Dedifferentiated amniotic fluid mesenchymal stem cell (primary cell): ENCODE results near the gene TAS2R20.
A peak's percentile ranks its signal among the peaks of the same experiment; 100 is the strongest.
"Not testable (repeated sequence)": the region's sequence is repeated elsewhere in the genome, so short reads cannot be mapped to it uniquely, and the experiment has no call there.

Experiments used
- DNase-seq: peaks from one replicate; pipeline ENCODE4 v3.0.0-alpha.2; 2016; ENCODE audit errors: extremely low spot score

TAS2R20 gene, protein sequence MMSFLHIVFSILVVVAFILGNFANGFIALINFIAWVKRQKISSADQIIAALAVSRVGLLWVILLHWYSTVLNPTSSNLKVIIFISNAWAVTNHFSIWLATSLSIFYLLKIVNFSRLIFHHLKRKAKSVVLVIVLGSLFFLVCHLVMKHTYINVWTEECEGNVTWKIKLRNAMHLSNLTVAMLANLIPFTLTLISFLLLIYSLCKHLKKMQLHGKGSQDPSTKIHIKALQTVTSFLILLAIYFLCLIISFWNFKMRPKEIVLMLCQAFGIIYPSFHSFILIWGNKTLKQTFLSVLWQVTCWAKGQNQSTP

GRCh38 chr12:10998204-10998603, at the start of gene TAS2R20:
Gene TAS2R20 (minus strand): TSS chr12:10998304. CDS start chr12:10997875, 429 bp downstream.
- no peak for DNase-seq

DNA sequence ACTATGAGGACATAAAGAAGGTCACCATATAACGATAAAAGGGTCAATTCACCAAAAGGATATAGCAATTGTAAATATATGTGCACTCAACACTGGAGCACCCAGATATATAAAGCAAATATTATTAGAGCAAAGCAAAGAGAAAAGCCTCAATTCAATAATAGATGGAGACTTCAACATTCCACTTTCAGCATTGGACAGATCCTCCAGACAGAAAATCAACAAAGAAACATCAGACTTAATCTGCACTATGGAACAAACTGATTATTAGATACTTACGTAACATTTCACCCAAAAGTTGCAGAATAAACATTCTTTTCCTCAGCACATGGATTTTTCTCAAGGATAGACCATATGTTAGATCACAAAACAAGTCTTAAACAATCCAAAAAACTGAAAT, 43.3 kb upstream of the TAS2R20 start:
- not testable (repeated sequence) for DNase-seq

DNA sequence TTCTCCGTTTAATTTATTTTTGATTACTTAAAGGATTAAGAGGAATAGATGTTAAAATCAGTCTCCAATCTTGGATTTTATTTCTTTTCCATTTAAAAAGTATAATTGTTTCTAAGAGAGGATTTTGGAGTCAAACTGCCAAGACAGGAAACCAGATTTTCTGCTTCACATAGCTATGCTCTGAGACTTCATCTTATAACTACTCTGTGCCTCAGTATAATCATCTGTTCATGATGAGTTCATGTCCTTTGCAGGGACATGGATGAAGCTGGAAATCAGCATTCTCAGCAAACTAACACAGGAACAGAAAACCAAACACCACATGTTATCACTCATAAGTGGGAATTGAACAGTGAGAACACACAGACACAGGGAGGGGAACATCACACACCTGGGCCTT, 42.1 kb upstream of the TAS2R20 start:
- DNase-seq, result no peak

DNA sequence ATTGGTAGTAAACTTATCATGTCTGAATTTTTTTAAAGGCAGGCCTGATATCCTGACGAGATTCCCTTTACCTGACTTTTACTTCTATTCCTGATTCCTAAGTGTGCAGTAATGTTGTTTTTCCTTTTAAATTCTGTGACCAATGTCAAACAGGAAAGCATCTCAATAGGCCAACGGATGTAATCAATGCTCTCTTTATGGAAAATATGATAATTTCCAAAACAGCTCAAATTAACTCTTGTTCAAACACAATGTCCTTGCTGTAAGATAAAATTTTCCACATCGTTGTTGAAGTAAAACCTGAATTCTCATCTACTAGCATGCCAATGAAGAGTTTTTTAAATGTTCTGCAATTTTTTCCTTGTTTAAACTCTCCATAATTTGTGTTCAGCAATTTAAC, 41.1 kb upstream of the TAS2R20 start:
- no peak for DNase-seq

DNA sequence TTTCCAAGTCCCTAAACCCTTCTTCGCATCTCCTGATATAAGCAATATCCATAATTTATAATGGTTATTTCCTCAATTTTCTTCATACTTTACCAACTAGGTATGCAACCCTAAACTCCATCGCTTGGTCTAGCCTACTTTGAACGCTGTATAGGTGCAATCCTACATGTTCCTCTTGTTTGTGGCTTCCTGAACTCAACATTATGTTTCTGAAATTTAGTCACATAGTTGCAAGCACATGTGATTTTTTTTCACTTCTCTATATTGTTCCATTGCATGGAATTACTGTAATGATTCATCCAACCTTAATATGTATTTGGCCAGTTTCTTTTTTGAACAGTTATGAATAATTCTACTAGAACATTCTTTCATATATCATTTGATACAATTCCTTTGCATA, 35.9 kb upstream of the TAS2R20 start:
- not testable (repeated sequence) for DNase-seq

DNA sequence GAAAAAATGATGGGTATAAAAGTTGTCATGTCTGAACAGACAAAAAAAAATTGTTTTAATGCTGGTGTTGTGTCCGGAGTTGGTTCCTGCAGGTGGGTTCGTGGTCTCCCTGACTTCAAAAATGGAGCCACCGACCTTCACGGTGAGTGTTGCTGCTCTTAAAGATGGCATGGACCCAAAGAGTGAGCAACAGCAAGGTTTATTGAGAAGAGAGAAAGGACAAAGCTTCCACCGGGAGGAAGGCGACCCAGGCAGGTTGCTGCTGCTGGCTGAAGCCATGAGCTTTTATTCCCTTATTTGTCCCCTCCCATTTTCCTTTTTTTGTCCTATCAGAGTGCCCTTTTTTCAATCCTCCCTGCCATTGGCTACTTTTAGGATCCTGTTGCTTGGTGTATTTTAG, 33.2 kb upstream of the TAS2R20 start, which contains the start of gene TAS2R31:
TAS2R31 (minus strand) TSS at position 101 of the 400 bp plus-strand sequence; CDS start at position 29, 72 bp downstream.
- DNase-seq, result no peak

- no peak for DNase-seq
Measured at GRCh38 chr12:11026118-11026517, 28.0 kb upstream of the TAS2R20 start.

GRCh38 chr12:11023387-11023786, 25.3 kb upstream of the TAS2R20 start:
- DNase-seq, result no peak

DNA sequence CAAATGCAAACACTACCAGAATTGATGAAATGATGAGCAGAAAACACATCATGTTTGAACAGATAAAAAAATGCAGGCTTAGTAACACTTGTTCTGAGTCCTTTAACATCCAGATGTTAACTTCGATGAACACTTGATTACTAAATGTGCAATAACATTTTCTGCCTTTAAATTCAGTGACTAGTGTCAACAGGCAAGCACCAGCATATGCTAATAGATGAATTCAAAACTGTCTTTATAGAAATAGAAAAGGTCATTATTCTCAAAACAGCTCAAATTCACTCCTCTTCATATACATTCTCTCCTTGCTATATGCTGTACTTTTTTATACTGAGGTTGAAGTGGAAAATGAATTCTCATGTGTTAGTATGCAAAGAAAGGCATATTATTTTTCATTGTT, 24.4 kb upstream of the TAS2R20 start, which contains the start of gene TAS2R19:
TAS2R19 (minus strand) TSS at position 101 of the 400 bp plus-strand sequence; CDS start at position 52, 49 bp downstream.
- DNase-seq, result no peak

GRCh38 chr12:11016937-11017336, 18.8 kb upstream of the TAS2R20 start:
- no peak for DNase-seq

- DNase-seq, result no peak
Measured at GRCh38 chr12:11015775-11016430, 17.8 kb upstream of the TAS2R20 start.

- DNase-seq, result no peak
Measured at GRCh38 chr12:11014234-11014633, 16.1 kb upstream of the TAS2R20 start.

DNA sequence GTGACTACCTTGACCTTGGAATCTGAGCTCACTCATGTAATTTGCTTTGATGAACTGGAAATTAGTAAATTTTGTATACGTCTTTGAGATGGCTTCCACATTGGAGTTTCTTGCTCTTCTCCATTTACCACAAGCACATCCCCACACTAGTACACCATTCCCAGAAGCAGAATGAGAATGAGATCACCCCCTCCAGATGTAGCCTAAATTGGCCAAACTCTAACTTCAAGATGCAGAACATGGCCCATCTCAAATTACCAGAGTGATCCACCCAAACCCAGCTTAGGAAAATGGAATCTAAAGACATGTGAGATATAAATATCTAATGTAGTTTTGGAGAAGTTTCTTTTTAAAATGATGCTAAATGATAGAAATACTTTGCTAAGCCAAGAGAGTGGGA, 9.5 kb upstream of the TAS2R20 start:
- DNase-seq, result no peak

DNA sequence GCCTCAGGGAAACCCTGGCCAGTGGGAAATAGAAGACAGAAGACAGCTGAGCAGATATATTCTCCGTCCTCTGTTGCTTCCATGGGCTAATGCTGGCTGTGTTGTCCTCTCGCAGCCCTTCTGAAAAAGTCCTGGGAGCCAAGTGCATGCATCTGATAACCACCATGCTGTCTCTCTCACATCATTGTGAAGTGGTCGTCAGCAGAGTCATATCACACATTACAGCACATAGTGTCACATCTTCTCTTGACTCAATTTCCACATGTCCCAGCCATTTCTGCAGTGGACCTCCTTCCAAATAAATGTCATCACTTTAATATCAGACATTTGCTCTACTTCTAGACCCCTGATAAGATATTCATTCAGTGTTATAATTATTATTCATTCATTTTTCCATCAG, 3.8 kb downstream of the TAS2R20 start:
- no peak for DNase-seq

DNA sequence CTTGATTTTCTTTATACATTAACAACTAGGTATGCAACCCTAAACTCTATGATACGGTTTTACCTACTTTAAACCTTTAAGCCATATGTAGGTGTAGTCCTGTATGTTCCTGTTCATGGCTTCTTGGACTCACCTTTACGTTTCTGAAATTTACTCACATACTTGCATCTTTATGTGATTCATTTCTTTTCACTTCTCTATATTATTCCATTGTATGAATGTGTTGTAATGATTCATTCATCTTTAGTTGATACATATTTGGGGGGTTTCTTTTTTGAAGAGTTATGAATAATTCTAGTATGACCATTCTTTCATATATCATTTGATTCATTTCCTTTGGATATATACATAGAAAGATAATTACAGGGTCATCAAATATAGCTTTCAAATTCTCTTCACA, 9.0 kb downstream of the TAS2R20 start:
- DNase-seq, result no peak

- DNase-seq, result no peak
Measured at GRCh38 chr12:10986812-10987211, 11.3 kb downstream of the TAS2R20 start, which contains the start of gene TAS2R50. Gene TAS2R50 (minus strand): TSS chr12:10986912. CDS start chr12:10986860, 52 bp downstream.

- DNase-seq, result no peak
Measured at GRCh38 chr12:10982244-10982643, 15.9 kb downstream of the TAS2R20 start.

- no peak for DNase-seq
Measured at GRCh38 chr12:10974965-10975364, 23.1 kb downstream of the TAS2R20 start.

DNA sequence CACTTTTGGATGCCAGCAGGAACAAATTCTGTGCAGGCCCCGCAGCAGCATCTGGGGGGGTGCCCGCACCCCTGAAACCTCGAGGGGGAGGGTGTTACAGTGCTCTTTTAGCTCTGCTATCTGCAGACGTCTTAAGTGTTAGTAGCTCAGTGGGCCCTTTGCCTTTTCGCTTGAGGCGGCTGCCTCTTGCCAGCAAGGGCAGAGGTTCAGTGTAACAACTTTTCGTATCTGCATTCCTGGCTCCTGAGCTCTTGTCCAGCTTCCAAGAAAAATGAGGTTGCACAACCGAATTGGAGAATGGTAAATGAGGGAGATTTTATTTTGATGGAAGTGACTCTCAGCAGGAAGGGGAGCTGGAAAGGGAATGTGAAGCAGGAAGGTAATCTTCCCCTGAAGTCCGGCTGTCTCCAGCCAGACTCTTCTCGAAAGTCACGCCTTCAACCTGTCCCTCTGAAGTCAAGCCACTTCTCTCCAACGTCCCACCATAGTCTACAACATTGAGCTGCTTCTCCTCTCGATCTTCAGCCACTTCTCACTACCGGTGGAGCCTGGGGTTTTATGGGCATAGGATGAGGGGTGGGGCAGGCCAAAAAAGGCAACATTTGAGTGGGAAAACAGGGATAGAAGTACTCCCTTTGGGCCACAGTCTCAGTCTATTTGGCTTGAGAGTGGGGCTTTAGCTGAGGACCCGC, 29.2 kb downstream of the TAS2R20 start:
- DNase-seq, result no peak

- DNase-seq, result peak; percentile 77
Measured at GRCh38 chr12:10967409-10967808, 30.7 kb downstream of the TAS2R20 start.

DNA sequence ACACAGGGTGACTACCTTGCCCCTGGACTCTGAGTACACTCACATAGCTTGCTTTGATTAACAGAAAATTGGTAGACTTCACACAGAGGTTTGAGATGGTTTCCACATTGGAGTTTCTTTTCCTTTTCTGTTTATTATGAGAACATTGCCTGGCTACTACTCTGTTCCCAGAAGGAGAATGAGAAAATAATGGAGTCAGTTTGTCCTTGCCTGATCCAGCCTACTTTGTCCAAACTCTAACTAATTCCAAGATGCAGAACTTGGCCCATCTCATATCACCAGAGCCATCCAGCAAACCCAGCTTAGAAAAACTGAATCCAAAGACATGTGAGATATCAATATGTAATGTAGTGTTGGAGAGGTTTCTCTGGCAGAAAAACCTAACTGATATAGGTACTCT, 31.8 kb downstream of the TAS2R20 start:
- DNase-seq, result no peak

- no peak for DNase-seq
Measured at GRCh38 chr12:10965476-10965875, 32.6 kb downstream of the TAS2R20 start.
